ENCODE measurements around the gene SPECC1L. TPM values are rescaled to one million over a fixed set of nuclear protein-coding genes. Genes with fewer than 3 reads are reported as not detected.

SPECC1L gene
- total RNA-seq, 5 donors from 2014 or later (not counting 1 experiment from before 2014, with no cell fraction given) = 45.3 to 64.0 (median 54.5) TPM

DNA sequence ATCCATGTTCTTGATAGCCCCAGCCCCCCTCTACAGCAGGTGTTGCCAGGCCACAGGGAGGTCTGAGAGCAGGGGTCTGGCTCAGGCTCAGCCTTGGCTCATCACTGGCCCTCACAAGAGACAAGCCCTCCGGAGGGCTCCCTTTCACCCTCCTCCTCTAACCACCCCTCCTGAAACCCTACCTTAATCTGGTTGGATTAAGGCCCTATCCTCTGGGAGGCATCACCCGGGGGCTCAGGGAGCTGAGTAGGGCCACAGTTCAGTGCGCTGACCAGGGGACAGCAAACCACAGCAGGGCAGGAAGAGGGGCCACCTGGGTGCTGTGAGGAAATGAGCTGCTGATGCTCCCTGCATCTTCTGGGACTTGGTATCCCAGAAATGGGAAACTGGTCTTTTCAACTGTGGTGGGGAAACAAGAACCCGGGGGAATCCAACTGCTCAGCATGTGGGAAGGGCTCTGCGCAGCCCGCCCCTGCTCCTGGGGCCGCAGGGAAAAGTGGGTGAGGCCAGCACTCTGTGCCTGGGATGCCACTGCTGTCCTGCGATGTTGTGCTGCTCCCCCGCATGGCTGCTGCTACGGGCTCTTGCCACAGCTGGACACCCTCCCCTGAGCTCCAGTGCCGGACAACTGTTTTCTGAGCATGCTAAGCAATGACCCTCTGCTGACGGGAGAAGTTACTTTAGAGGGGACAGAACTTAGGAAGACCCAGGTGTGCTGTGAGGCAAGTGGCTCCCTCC lies 174.3 kb downstream of the SPECC1L start:
- peaks cover 20 to 47% of the 10 kb centered on the region in 2 donors for H3K36me3 ChIP-seq (ENCODE audit: control insufficient read depth in 2 of 2, extremely low read depth in 1 of 2, insufficient read depth in 1 of 2, low read length in 1 of 2)
- WGBS (ENCODE audit: insufficient coverage) = 92% methylated on average over 11 of the region's 12 CpGs
- Mint-ChIP-seq H3K4me3 (no peak overlapping the region), H3K4me1 (peaks cover 31 to 36% (median 34%) of the 10 kb centered on the region in 3 donors), H3K27ac (peak overlapping the region in 1 of 2 donors; percentile 58), H3K27me3 (no peaks in the 10 kb centered on the region), H3K9me3 (no peaks in the 10 kb centered on the region), H3K36me3 (peaks cover 19% of the 10 kb centered on the region)
- DNase-seq (no peak), ATAC-seq (replicated peaks in 1 of 4) (no peak)
- CTCF ChIA-PET = no interaction called here
- POLR2A ChIA-PET = no interaction called here
- H3K9me3 ChIP-seq = no peaks in the 10 kb centered on the region
- H3K4me3 ChIP-seq (ENCODE audit: control insufficient read depth in 1 of 2, extremely low read depth in 1 of 2, low read length in 1 of 2) = no peak overlapping the region
- no peak overlapping the region for H3K27ac ChIP-seq (ENCODE audit: low read length)
- no peaks in the 10 kb centered on the region for H3K27me3 ChIP-seq (replicated peaks in 1 of 2; ENCODE audit: control insufficient read depth in 2 of 2, extremely low read depth in 1 of 2, insufficient read depth in 2 of 2, low read length in 1 of 2)
- H3K4me1 ChIP-seq (ENCODE audit: control insufficient read depth in 1 of 2, extremely low read depth in 1 of 2, insufficient read depth in 2 of 2, low read length in 2 of 2) = peaks cover 9 to 29% of the 10 kb centered on the region in 2 experiments

DNA sequence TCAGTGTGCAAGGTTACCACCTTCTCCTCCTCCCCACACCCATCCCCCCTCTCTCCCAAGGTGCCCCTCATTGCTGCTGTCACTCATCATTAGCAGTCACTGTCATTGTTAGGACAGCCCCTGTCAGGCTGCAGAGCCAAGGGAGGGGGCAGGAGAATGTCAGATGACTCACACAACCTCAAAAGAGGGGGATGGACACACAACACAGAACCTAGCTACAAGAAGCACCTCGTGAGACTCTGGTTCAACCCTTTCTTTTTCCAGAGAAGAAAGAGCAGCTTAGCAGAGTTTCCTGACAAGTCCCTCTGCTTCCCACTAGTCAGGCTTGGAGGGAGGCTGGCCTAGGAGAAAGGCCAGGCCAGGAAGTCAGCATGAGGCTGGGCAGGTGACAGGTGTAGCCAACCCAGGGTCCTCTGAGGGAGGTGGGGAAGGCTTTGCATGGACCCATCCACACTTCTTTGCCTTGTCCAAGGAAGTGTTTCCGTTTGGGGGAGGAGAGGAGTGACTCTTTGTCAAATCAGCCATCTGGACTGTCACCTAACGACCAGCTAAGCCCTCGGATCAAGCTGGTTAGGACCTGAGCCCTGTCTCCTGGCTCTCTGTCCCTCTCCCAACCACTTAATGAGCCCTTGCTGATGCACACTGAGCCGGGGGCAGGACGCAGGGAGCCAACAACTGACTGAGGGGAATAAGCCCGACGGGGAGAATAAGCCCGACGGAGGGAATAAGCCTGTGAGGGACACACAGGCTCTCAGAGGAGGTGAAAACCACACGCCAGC lies 175.0 kb downstream of the SPECC1L start:
- ChIA-PET CTCF (no interaction called here), POLR2A (no interaction called here)
- 95% methylated on average over 7 of the region's 11 CpGs for WGBS (ENCODE audit: insufficient coverage)
- H3K4me3 Mint-ChIP-seq = no peak overlapping the region
- Histone ChIP-seq H3K27ac (ENCODE audit: low read length) (no peak overlapping the region), H3K36me3 (ENCODE audit: control insufficient read depth in 2 of 2, extremely low read depth in 1 of 2, insufficient read depth in 1 of 2, low read length in 1 of 2) (peaks cover 16 to 40% of the 10 kb centered on the region in 2 donors), H3K4me1 (ENCODE audit: control insufficient read depth in 1 of 2, extremely low read depth in 1 of 2, insufficient read depth in 2 of 2, low read length in 2 of 2) (peaks cover 5 to 24% of the 10 kb centered on the region in 2 experiments), H3K4me3 (ENCODE audit: control insufficient read depth in 1 of 2, extremely low read depth in 1 of 2, low read length in 1 of 2) (no peak overlapping the region), H3K9me3 (no peaks in the 10 kb centered on the region), H3K27me3 (replicated peaks in 1 of 2; ENCODE audit: control insufficient read depth in 2 of 2, extremely low read depth in 1 of 2, insufficient read depth in 2 of 2, low read length in 1 of 2) (no peaks in the 10 kb centered on the region)
- peak overlapping the region in 1 of 2 donors; percentile 58 for H3K27ac Mint-ChIP-seq
- no peaks in the 10 kb centered on the region for H3K27me3 Mint-ChIP-seq
- H3K4me1 Mint-ChIP-seq = peaks cover 26 to 40% (median 31%) of the 10 kb centered on the region in 3 donors
- DNase-seq (no peak), ATAC-seq (replicated peaks in 1 of 4) (peak in 2 of 4 experiments; percentile 36 to 55)
- no peaks in the 10 kb centered on the region for H3K9me3 Mint-ChIP-seq
- peaks cover 16% of the 10 kb centered on the region for H3K36me3 Mint-ChIP-seq

DNA sequence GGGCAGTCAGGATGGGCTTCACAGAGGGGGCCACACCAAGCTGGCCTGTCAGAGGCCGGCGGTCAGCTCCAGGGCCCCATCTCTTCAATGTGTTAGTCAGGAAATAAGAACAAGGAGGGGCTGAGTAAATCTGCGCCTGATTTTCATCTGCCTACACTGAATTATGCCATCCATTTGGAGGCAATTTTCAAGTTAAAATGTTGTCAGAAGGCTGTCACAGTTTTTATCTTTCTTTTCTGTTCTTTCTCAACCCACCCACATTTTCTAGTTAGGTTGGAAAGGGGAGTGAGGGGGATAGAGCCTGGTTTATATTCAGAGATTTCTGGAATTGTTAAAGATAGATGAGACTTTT lies 175.6 kb downstream of the SPECC1L start:
- no peaks in the 10 kb centered on the region for H3K27me3 ChIP-seq (replicated peaks in 1 of 2; ENCODE audit: control insufficient read depth in 2 of 2, extremely low read depth in 1 of 2, insufficient read depth in 2 of 2, low read length in 1 of 2)
- no CpG with 5 or more reads among the region's 3 CpGs for WGBS (ENCODE audit: insufficient coverage)
- Mint-ChIP-seq H3K36me3 (peaks cover 10% of the 10 kb centered on the region), H3K27ac (no peak overlapping the region), H3K27me3 (no peaks in the 10 kb centered on the region), H3K9me3 (no peaks in the 10 kb centered on the region), H3K4me1 (peaks cover 20 to 36% (median 26%) of the 10 kb centered on the region in 3 donors), H3K4me3 (no peak overlapping the region)
- H3K9me3 ChIP-seq = no peaks in the 10 kb centered on the region
- peaks cover 15 to 35% of the 10 kb centered on the region in 2 donors for H3K36me3 ChIP-seq (ENCODE audit: control insufficient read depth in 2 of 2, extremely low read depth in 1 of 2, insufficient read depth in 1 of 2, low read length in 1 of 2)
- peaks cover 5 to 20% of the 10 kb centered on the region in 2 experiments for H3K4me1 ChIP-seq (ENCODE audit: control insufficient read depth in 1 of 2, extremely low read depth in 1 of 2, insufficient read depth in 2 of 2, low read length in 2 of 2)
- DNase-seq (no peak), ATAC-seq (replicated peaks in 1 of 4) (no peak)
- ChIA-PET CTCF (no interaction called here), POLR2A (no interaction called here)
- H3K27ac ChIP-seq (ENCODE audit: low read length) = no peak overlapping the region
- H3K4me3 ChIP-seq (ENCODE audit: control insufficient read depth in 1 of 2, extremely low read depth in 1 of 2, low read length in 1 of 2) = no peak overlapping the region

DNA sequence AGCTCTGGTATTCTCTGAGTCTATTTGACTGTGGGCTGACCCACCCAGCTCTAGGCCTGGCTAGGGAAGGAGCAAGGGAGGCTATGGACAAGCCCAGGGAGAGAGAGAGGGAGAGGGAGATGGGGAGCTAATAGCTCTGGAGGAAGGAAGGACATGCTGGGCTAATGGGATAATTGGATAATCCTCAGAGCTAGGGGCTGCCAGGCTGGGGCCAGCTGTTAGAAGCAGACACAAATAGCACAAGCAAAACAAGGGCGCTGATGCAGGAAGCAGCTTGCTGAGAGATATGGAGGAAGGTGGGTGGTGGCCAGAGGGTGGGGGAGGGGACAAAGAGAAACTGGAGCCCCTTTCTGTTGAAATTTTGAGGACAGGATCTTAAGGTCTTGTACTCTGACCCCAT lies 180.0 kb downstream of the SPECC1L start:
- ChIA-PET POLR2A (no interaction called here), CTCF (interaction anchor here (0.5 to 0.6 kb wide), 2 partner anchors 50 to 68 kb away, joined by 3 read pairs; no protein-coding TSS in a partner anchor)
- Mint-ChIP-seq H3K36me3 (no peaks in the 10 kb centered on the region), H3K9me3 (no peaks in the 10 kb centered on the region), H3K4me3 (no peak overlapping the region), H3K4me1 (peaks cover 2 to 16% (median 9%) of the 10 kb centered on the region in 3 donors), H3K27ac (no peak overlapping the region), H3K27me3 (no peaks in the 10 kb centered on the region)
- Histone ChIP-seq H3K4me1 (ENCODE audit: control insufficient read depth in 1 of 2, extremely low read depth in 1 of 2, insufficient read depth in 2 of 2, low read length in 2 of 2) (peaks cover 3 to 4% of the 10 kb centered on the region in 2 experiments), H3K36me3 (ENCODE audit: control insufficient read depth in 2 of 2, extremely low read depth in 1 of 2, insufficient read depth in 1 of 2, low read length in 1 of 2) (no peaks in the 10 kb centered on the region), H3K27ac (ENCODE audit: low read length) (no peak overlapping the region), H3K27me3 (replicated peaks in 1 of 2; ENCODE audit: control insufficient read depth in 2 of 2, extremely low read depth in 1 of 2, insufficient read depth in 2 of 2, low read length in 1 of 2) (no peaks in the 10 kb centered on the region), H3K9me3 (no peaks in the 10 kb centered on the region), H3K4me3 (ENCODE audit: control insufficient read depth in 1 of 2, extremely low read depth in 1 of 2, low read length in 1 of 2) (no peak overlapping the region)
- no peak for ATAC-seq (replicated peaks in 1 of 4)
- WGBS (ENCODE audit: insufficient coverage) = 100% methylated on average over 1 of the region's 1 CpG
- no peak for DNase-seq

DNA sequence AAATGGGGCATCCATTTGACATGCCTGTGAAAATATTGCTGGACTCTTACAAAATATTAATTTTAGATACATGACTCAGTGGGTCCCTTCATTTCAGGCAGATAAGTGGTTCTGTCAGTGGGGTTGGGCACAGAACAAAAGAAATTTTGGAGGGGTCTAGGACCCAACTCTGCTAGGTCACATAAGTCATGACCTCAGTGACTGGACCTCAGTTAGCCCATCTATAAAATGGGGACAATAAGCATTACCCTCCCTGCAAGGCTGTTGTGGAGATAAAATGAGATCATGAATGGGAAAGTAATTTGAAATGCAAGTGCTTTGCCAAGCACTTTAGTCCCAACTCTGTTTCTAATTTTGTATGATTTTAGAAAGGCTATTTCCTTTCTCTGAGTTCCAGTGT lies 180.5 kb downstream of the SPECC1L start:
- peaks cover 2 to 16% (median 8%) of the 10 kb centered on the region in 3 donors for H3K4me1 Mint-ChIP-seq
- CTCF ChIA-PET = no interaction called here
- H3K36me3 ChIP-seq (ENCODE audit: control insufficient read depth in 2 of 2, extremely low read depth in 1 of 2, insufficient read depth in 1 of 2, low read length in 1 of 2) = no peaks in the 10 kb centered on the region

DNA sequence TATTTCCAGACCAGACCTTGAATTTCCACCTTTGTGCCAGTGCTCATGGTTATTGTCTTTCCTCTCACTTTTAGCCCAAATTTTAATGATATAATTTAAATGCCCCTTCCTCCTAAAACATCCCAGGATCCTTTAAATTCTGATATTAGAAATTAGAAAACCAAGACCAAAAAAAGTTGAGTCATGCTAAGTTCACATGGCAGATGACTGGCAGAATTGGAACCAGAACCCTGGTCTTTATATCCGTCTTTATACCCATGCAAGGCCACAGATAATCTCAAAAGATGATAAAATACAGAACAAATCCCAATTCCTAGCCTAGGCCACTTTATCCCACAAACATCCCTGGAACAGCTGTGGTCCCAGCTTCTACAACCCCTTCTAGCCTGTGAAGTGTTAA lies 183.2 kb downstream of the SPECC1L start:
- DNase-seq (no peak), ATAC-seq (replicated peaks in 1 of 4) (no peak)
- H3K27me3 Mint-ChIP-seq = no peaks in the 10 kb centered on the region
- H3K27ac Mint-ChIP-seq = no peak overlapping the region
- H3K4me1 Mint-ChIP-seq = peaks cover 0 to 11% (median 3%) of the 10 kb centered on the region in 3 donors
- no peak overlapping the region for H3K4me3 Mint-ChIP-seq
- Histone ChIP-seq H3K27ac (ENCODE audit: low read length) (no peak overlapping the region), H3K4me3 (ENCODE audit: control insufficient read depth in 1 of 2, extremely low read depth in 1 of 2, low read length in 1 of 2) (no peak overlapping the region), H3K4me1 (ENCODE audit: control insufficient read depth in 1 of 2, extremely low read depth in 1 of 2, insufficient read depth in 2 of 2, low read length in 2 of 2) (peaks cover 2 to 3% of the 10 kb centered on the region in 2 experiments), H3K27me3 (replicated peaks in 1 of 2; ENCODE audit: control insufficient read depth in 2 of 2, extremely low read depth in 1 of 2, insufficient read depth in 2 of 2, low read length in 1 of 2) (no peaks in the 10 kb centered on the region), H3K9me3 (no peaks in the 10 kb centered on the region), H3K36me3 (ENCODE audit: control insufficient read depth in 2 of 2, extremely low read depth in 1 of 2, insufficient read depth in 1 of 2, low read length in 1 of 2) (no peaks in the 10 kb centered on the region)
- no peaks in the 10 kb centered on the region for H3K9me3 Mint-ChIP-seq
- ChIA-PET POLR2A (no interaction called here), CTCF (interaction anchor here in 1 of 2 donors (0.6 kb wide), 1 partner anchor 28 kb away, joined by 3 read pairs; no protein-coding TSS in a partner anchor)
- WGBS (ENCODE audit: insufficient coverage) = 80% methylated on average over 1 of the region's 1 CpG
- H3K36me3 Mint-ChIP-seq = no peaks in the 10 kb centered on the region

More for the DNA sequence above, 180.5 kb downstream of the SPECC1L start:
- DNase-seq (no peak), ATAC-seq (replicated peaks in 1 of 4) (no peak)
- H3K27ac Mint-ChIP-seq = no peak overlapping the region
- Histone ChIP-seq H3K27me3 (replicated peaks in 1 of 2; ENCODE audit: control insufficient read depth in 2 of 2, extremely low read depth in 1 of 2, insufficient read depth in 2 of 2, low read length in 1 of 2) (no peaks in the 10 kb centered on the region), H3K4me3 (ENCODE audit: control insufficient read depth in 1 of 2, extremely low read depth in 1 of 2, low read length in 1 of 2) (no peak overlapping the region), H3K4me1 (ENCODE audit: control insufficient read depth in 1 of 2, extremely low read depth in 1 of 2, insufficient read depth in 2 of 2, low read length in 2 of 2) (peaks cover 2 to 3% of the 10 kb centered on the region in 2 experiments), H3K27ac (ENCODE audit: low read length) (no peak overlapping the region), H3K9me3 (no peaks in the 10 kb centered on the region)
- POLR2A ChIA-PET = no interaction called here
- no peaks in the 10 kb centered on the region for H3K27me3 Mint-ChIP-seq
- H3K36me3 Mint-ChIP-seq = no peaks in the 10 kb centered on the region
- H3K9me3 Mint-ChIP-seq = no peaks in the 10 kb centered on the region
- H3K4me3 Mint-ChIP-seq = no peak overlapping the region
